ENCODE results near the gene ETV7.

GRCh38 chr6:36376742-36377141 is 10.7 kb downstream of the ETV7 start:
- TF ChIP-seq CTCF (conservative IDR thresholded peaks at IDR 0.05; ENCODE audit: low read length) (no peak), EZH2phosphoT487 (IDR thresholded peaks at IDR 0.05; ENCODE audit: borderline replicate concordance) (no peak)

Data from Loucy (cell line).